ENCODE data around the gene RCN1. TPM values are rescaled to one million over a fixed set of nuclear protein-coding genes. Genes with fewer than 3 reads are reported as not detected.

The RCN1 gene
- polyA plus RNA-seq, 2 of the 4 experiments (the other 2 are of a cell fraction), result 191 to 234 TPM

DNA sequence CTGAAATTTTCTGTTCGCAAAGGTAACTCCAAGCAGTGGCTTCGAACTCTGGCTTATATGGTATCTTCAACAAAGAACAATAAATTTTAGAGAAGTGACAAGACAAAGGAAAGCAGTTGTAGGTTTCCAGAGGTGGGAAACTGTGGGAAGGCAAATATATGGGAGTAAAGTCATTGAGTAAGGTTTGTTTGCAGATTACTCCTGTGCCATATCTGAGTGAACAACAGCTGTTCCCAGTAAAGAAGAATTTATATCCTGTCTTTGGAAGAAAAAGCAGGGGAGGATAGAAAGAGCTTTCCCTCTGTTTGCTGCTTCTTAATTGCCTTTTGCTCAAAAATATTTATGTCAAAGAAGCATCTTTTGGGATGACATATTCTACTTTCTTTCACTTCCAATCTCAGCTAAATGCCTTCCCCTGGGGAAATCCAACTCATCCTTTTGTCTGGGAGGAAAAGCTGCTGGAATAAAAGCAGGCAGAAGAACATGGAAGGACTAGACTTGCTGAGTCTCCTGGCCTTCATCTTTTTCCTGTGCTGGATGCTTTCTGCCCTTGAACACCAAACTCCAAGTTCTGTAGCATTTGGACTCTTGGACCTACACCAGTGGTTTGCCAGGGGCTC, 10.4 kb upstream of the RCN1 start:
- Histone ChIP-seq H3K27ac (no peak overlapping the region), H3K9me3 (no peaks in the 10 kb centered on the region), H3K4me2 (no peak overlapping the region), H3K4me1 (no peaks in the 10 kb centered on the region), H3K4me3 (no peak overlapping the region)
- FAIRE-seq (no peak), ATAC-seq (no peak), DNase-seq (ENCODE audit: low read depth in 1 of 2, low spot score in 1 of 2) (no peak)
- ChIA-PET POLR2A (no interaction called here), CTCF (no interaction called here)
- TF ChIP-seq JUNB (IDR thresholded peaks at IDR 0.05) (no peak), HDAC2 (IDR thresholded peaks at IDR 0.05) (no peak), RFX5 (IDR thresholded peaks at IDR 0.05) (no peak), EP300 (IDR thresholded peaks at IDR 0.05) (no peak), BHLHE40 (IDR thresholded peaks at IDR 0.05; ENCODE audit: low read depth, low read length) (no peak), SMC3 (IDR thresholded peaks at IDR 0.05) (no peak), KDM1A (IDR thresholded peaks at IDR 0.05; ENCODE audit: low read depth) (no peak), CEBPB (IDR thresholded peaks at IDR 0.05) (no peak), POLR2A (IDR thresholded peaks at IDR 0.05; ENCODE audit: low read length) (no peak), TP53 (CRISPR knock-in tag; IDR thresholded peaks at IDR 0.05) (no peak)
- TF ChIP-seq, protein P1, sequence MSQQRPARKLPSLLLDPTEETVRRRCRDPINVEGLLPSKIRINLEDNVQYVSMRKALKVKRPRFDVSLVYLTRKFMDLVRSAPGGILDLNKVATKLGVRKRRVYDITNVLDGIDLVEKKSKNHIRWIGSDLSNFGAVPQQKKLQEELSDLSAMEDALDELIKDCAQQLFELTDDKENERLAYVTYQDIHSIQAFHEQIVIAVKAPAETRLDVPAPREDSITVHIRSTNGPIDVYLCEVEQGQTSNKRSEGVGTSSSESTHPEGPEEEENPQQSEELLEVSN (IDR thresholded peaks at IDR 0.05; ENCODE audit: borderline replicate concordance, low read depth), result no peak
- 69% methylated on average over 2 of the region's 2 CpGs for WGBS (ENCODE audit: missing lambda C conversion rate)

DNA sequence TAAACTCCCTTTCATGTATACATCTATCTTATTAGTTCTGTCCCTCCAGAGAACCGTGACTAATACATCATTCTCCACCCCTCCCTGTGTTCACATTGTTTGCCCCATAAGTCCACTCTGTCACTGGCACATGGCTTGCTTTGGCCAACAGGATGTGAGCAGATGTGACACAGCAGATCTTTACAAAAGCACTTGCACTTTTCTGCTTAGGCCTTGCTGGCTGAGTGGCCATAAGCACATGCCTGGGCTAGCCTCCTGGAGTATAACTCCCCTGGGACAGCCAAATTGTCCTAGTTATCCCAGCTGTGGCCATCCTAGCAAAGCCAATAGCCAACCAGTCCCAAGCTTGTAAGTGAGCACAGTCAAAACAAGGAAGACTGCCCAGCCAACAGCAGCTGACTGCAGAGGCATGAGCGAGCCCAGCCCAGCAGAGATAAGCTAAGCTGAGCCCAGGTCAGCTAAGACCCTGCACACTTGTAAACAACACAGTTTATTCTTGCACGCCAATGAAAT, 9.7 kb upstream of the RCN1 start:
- POLR2A ChIA-PET, result interaction anchor here (0.9 kb wide), 1 partner anchor 10 kb away, joined by 3 read pairs; no protein-coding TSS in a partner anchor
- Histone ChIP-seq H3K4me3 (no peak overlapping the region), H3K9me3 (no peaks in the 10 kb centered on the region), H3K4me2 (no peak overlapping the region), H3K27ac (peak overlapping the region in 1 of 2 experiments; percentile 41; a peak in 2 of 6 replicates), H3K4me1 (no peaks in the 10 kb centered on the region)
- 49% methylated on average over 3 of the region's 3 CpGs for WGBS (ENCODE audit: missing lambda C conversion rate)
- TF ChIP-seq CEBPB (IDR thresholded peaks at IDR 0.05) (no peak), ZFP36 (IDR thresholded peaks at IDR 0.05; ENCODE audit: borderline replicate concordance, partially characterized antibody) (no peak), NR3C1 (IDR thresholded peaks at IDR 0.05) (no peak)
- CTCF ChIA-PET, result interaction anchor here (0.8 to 1.1 kb wide), 2 partner anchors 28 to 92 kb away, joined by 3 to 4 read pairs; no protein-coding TSS in a partner anchor
- FAIRE-seq (no peak), ATAC-seq (0 out of 6 replicates have a peak, but pooled peaks of 1 of the 2 experiments have one; percentile 34), DNase-seq (ENCODE audit: low read depth in 1 of 2, low spot score in 1 of 2) (peak in 1 of 2 experiments; percentile 52)

DNA sequence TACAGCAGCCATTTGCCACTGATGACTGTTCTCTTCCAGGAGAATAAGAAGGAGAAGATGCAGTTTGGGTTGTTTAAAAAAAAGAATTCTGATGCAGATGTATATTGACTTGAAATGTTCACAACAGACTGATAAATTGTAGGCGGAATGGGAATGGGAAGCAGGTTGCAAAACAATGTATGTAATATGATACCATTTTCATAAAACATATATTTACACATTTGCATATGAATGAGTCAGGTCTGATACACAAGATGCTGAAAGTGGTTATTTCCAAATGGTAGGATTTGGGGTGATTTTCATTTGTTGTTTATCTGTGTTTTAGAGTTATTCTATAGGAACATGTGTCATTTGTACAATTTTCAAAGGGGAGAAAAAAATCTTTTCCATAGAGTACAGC, 9.0 kb upstream of the RCN1 start:
- TF ChIP-seq RCOR1 (IDR thresholded peaks at IDR 0.05; ENCODE audit: low read depth, low read length) (no peak), MAFK (IDR thresholded peaks at IDR 0.05; ENCODE audit: partially characterized antibody) (no peak), ESRRA (IDR thresholded peaks at IDR 0.05; ENCODE audit: borderline replicate concordance, low read length) (no peak), KDM1A (IDR thresholded peaks at IDR 0.05; ENCODE audit: low read depth) (no peak)
- TF ChIP-seq, protein P2, sequence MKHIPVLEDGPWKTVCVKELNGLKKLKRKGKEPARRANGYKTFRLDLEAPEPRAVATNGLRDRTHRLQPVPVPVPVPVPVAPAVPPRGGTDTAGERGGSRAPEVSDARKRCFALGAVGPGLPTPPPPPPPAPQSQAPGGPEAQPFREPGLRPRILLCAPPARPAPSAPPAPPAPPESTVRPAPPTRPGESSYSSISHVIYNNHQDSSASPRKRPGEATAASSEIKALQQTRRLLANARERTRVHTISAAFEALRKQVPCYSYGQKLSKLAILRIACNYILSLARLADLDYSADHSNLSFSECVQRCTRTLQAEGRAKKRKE (CRISPR knock-in tag; IDR thresholded peaks at IDR 0.05; ENCODE audit: low read depth), result no peak
- Histone ChIP-seq H3K4me1 (no peaks in the 10 kb centered on the region), H3K9me3 (no peaks in the 10 kb centered on the region), H3K4me3 (no peak overlapping the region), H3K4me2 (no peak overlapping the region), H3K27ac (no peak overlapping the region)
- ChIA-PET POLR2A (interaction anchor here (0.9 kb wide), 1 partner anchor 10 kb away, joined by 3 read pairs; no protein-coding TSS in a partner anchor), CTCF (interaction anchor here (0.8 to 1.4 kb wide), 4 partner anchors 28 to 94 kb away, joined by 3 to 4 read pairs (median 4); no protein-coding TSS in a partner anchor)
- 89% methylated on average over 1 of the region's 1 CpG for WGBS (ENCODE audit: missing lambda C conversion rate)
- ATAC-seq (no peak), FAIRE-seq (no peak), DNase-seq (ENCODE audit: low read depth in 1 of 2, low spot score in 1 of 2) (no peak)

DNA sequence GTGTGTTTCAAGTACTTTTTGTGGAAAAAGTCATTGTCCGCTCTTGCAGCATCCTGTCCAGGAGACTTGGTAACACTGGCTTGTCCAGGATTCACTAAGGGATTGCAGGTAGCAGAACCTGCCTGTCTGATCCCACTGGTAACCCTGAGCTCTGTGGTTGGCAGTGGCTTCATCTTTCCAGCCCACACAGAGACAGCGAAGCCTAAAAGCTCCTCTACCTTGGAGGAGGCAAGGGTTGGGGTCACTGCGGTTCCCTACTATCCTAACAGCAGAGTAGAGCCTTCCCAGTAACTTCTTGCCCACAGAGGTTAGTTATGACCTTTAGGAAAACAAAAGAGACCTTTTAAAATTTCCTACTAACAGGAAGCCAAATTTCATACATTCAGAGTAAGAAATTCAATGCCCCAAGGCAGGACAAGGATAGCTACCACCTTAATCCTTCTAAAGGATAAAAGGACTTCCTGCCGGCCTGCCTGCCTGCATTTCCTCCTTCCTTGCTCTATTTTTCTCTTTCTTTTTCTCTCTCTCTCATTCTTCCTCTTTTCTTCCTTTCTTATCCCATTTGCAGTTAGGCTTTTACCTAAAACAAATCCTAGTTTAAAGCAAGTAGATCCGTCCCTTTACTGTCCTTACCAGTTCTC, 8.4 kb upstream of the RCN1 start:
- TF ChIP-seq MYC (IDR thresholded peaks at IDR 0.05; ENCODE audit: borderline replicate concordance, low read length) (no peak), ZSCAN20 (CRISPR knock-in tag; IDR thresholded peaks at IDR 0.05) (no peak), TP53 (CRISPR knock-in tag; IDR thresholded peaks at IDR 0.05) (no peak), MAFK (IDR thresholded peaks at IDR 0.05; ENCODE audit: partially characterized antibody) (no peak), ZFP36 (IDR thresholded peaks at IDR 0.05; ENCODE audit: borderline replicate concordance, partially characterized antibody) (no peak), RARB (CRISPR knock-in tag; IDR thresholded peaks at IDR 0.05) (no peak), JUNB (IDR thresholded peaks at IDR 0.05) (no peak), HEYL (CRISPR knock-in tag; IDR thresholded peaks at IDR 0.05) (no peak)
- TF ChIP-seq, protein P3, sequence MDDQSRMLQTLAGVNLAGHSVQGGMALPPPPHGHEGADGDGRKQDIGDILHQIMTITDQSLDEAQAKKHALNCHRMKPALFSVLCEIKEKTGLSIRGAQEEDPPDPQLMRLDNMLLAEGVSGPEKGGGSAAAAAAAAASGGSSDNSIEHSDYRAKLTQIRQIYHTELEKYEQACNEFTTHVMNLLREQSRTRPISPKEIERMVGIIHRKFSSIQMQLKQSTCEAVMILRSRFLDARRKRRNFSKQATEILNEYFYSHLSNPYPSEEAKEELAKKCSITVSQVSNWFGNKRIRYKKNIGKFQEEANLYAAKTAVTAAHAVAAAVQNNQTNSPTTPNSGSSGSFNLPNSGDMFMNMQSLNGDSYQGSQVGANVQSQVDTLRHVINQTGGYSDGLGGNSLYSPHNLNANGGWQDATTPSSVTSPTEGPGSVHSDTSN (IDR thresholded peaks at IDR 0.05), result no peak
- CTCF ChIA-PET, result interaction anchor here (0.8 to 1.4 kb wide), 4 partner anchors 29 to 93 kb away, joined by 3 to 4 read pairs (median 4); no protein-coding TSS in a partner anchor

More for the DNA sequence above, 8.4 kb upstream of the RCN1 start:
- POLR2A ChIA-PET, result interaction anchor here (0.9 kb wide), 1 partner anchor 9 kb away, joined by 3 read pairs; no protein-coding TSS in a partner anchor
- no peaks in the 10 kb centered on the region for H3K9me3 ChIP-seq
- no peak overlapping the region for H3K4me3 ChIP-seq
- H3K4me1 ChIP-seq, result no peaks in the 10 kb centered on the region
- no peak overlapping the region for H3K4me2 ChIP-seq
- no peak for FAIRE-seq
- no peak overlapping the region for H3K27ac ChIP-seq
- ATAC-seq, result no peak
- WGBS (ENCODE audit: missing lambda C conversion rate), result 67% methylated on average over 5 of the region's 5 CpGs
- no peak for DNase-seq (ENCODE audit: low read depth in 1 of 2, low spot score in 1 of 2)

All from A549 (cell line).